GM19467 (cell line): Measurements from ENCODE around the gene AOPEP.

Experiments used
- ATAC-seq: cut with Tn5 transposase; IDR thresholded peaks from one replicate; pipeline ENCODE4 v1.9.1; 2021; ENCODE audit warnings: mild to moderate bottlenecking, moderate library complexity; ENCODE audit not compliant: unreplicated experiment

AOPEP gene

GRCh38 chr9:94891183-94891582 is 164.7 kb downstream of the AOPEP start:
- ATAC-seq: no peak

- no peak for ATAC-seq
These were observed 166.2 kb downstream of the AOPEP start for GRCh38 chr9:94892675-94893074.

DNA sequence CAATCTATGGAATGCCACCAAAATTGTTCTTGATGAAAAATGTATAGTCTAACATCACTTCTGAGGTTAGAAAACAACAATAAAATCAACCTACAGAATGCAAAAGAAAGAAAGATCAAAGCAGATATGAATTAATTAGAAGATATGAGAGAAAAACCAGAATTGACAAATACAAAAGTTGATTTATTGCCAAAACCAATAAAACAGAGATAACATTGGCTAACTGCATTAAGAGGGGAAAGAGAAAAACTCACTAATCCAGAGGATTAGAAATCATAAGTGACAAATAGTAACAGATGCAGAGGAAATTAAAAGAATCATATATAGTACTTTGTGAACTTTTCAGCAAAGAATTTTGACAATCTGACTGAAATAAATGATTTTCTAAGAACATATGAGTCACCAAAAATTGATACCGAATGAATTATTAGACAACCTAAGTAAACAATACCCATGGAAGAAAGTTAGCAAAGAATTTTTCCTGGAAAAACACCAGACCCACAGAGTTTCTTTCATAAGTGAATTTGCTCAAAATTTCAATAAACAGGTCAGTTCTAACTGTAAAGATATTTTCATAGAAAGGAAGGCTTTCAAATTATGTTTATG is 167.7 kb downstream of the AOPEP start:
- ATAC-seq: no peak

DNA sequence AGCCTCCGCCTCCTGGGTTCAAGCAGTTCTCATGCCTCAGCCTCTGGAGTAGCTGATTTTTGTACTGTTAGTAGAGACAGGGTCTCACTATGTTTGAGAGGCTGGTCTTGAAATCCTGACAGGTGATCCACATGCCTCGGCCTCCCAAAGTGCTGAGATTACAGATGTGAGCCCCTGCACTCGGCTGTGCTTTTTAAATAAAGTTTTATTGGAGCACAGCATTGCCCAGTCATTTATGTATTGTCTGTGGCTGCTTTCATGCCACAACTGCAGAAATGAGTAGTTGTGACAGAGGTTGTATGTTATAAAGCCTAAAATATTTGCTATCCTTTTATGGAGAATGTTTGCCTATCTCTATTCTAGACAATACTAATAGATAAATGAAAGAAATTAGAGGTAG is 169.2 kb downstream of the AOPEP start:
- no peak for ATAC-seq

GRCh38 chr9:94896512-94896911 is 170.0 kb downstream of the AOPEP start:
- no peak for ATAC-seq

GRCh38 chr9:94899464-94900221 is 173.1 kb downstream of the AOPEP start:
- no peak for ATAC-seq

DNA sequence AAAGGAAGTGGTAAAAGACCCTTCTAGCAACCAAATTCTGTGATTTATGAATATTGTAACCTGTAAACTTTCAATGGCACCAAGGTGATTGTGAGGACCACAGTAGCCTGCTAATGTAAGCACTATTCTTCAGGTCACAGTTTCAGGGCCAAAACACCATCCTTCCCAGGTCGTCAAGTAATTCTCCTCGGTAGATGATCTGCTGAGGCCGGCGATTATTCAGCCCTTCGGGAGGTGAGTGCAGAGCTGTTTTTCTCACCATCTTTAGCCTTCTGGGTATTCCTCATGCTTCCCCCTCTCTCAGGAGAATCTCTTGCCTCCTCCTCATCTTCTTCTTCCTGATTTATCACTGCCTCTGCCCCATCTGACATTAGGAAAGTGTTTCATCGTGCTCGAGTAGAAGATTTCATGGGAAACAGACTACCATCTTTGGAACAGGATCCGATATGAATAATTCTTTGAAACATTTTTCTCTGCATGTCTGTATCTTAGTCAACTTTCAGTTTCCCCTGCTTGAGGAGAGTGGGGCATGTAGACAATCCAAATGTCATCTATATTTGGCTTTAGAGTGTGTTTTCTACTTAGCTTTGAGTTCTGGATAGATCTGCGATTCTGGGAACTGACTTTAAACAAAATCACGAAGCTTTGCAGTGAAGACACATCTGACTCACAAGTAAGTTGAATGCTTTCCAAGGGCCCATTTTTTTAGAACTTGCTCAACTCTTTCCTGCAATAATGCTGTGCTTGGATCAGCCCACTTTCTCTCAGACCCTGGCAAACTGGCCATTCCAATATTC is 173.9 kb downstream of the AOPEP start:
- no peak for ATAC-seq

- ATAC-seq: no peak
These were observed 174.5 kb downstream of the AOPEP start for GRCh38 chr9:94901019-94901363.

DNA sequence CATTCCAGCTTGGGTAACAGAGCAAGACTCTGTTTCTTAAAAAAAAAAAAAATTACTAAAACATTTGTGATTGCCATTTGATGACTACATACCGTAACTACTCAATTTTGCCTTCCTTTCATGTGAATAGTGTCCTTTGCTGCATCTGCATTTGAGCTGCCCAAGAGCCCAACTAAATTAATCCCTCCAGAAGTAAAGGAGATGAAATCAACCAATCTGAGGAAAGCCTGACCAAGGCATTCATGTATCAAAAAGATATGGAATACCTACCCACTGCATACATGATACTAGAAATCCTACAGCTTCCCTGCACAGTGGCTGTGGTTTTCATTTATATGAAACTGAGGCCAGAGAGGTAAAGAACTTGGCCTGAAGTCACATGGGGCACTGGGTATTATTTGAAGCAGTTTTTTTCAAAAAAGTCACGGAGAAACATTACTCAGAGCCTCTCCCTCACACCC is 177.5 kb downstream of the AOPEP start:
- no peak for ATAC-seq

GRCh38 chr9:94904806-94905205 is 178.3 kb downstream of the AOPEP start:
- no peak for ATAC-seq

DNA sequence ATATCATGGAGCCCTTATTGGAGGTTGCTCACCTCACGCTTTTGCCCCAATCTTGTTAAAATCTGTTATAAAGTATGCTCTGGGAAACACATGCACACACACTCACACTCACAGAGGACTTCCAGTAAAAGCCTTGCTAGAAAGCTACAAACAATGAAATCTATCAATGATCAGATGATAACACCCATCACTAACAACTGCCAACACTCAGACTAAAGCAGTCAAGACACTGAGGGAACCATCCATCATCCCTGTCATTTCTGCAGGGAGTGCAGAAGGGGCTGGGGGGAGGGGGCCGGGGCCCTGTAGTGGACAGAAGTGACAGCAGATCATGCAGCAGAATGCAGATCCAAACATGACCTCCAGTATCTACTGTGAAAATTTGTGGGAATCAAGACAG is 179.1 kb downstream of the AOPEP start:
- no peak for ATAC-seq

GRCh38 chr9:94906181-94906580 is 179.7 kb downstream of the AOPEP start:
- no peak for ATAC-seq

DNA sequence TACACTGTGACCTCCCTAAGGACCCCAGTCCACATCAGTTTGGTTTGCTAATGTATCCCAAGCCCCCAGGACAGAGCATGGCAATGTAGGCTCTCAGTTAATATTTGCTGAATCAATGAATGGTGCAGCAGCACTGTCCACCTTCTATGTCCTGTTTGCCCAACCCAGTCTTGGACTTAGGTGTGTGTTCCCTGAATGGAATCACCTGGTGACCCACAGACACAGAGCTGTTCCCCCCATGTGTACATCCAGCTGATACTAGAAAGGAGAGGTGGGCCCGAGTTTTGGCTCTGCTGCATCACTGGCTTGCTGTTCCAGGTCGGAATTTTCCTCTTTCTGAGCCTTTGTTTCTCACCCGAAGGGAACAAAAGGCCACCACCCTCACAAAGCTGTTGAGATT is 180.2 kb downstream of the AOPEP start:
- ATAC-seq: no peak

DNA sequence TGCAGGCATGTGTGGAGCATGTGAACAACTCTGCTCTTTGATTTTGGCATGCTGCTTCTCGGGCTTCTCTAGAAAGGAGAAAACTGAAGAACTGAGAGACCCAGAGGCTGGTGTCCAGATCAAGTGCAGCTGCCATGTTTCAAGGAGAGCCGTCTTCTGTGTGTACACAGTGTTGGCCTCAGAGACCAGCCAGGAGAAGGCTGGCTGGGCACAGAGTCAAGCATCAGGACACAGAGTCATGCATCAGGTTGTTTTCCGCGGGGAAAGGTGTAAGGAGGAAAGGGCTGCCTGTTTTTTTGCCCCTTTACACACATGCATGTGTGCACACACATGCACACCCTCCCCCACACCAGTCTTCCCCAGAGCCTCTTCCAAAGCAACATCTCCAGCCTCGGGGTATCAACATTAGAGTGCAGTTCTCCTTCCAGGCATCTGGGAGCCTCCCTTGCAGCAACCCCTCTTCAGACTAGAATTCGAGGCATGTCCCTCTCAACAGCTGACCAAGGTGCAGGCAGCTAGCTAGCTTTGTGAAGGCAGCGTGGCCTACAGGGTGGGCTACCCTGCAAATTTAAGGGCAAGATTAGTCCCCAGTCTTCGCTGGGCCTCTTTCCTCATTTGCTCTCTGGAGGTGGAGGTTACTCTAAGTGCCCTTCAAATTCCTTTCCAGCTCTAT is 180.9 kb downstream of the AOPEP start:
- no peak for ATAC-seq

GRCh38 chr9:94908011-94908563 is 181.6 kb downstream of the AOPEP start:
- no peak for ATAC-seq

DNA sequence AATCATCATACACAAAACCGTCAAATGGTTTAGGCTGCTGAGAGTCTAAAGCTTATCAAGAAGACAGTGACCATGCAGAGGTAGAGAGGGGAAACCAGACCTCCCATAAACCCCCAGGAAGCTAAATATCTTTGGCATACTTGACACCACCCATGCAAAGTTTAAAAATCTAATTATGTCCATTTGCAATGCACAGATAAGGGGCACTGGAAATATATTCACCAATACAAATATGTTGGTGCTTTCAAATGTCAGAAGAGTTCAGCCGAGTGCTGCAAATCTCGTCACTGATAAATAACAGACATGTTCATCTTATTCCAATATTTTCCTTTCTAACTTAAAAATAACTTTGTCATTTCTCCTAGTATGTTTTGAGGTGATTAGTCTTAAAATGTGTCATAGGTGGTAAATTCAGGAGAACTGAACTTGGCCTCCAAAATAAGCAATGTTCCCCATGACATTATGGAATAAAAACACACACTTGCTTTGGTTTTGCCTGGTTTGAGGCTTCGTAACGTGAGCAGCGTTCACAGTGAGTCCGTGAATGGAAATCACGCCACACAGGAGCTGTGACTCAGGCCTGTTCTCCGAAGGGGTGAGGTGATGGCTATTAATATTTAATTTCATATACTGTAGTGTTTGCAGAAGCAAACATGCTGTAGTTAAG is 182.2 kb downstream of the AOPEP start:
- no peak for ATAC-seq

DNA sequence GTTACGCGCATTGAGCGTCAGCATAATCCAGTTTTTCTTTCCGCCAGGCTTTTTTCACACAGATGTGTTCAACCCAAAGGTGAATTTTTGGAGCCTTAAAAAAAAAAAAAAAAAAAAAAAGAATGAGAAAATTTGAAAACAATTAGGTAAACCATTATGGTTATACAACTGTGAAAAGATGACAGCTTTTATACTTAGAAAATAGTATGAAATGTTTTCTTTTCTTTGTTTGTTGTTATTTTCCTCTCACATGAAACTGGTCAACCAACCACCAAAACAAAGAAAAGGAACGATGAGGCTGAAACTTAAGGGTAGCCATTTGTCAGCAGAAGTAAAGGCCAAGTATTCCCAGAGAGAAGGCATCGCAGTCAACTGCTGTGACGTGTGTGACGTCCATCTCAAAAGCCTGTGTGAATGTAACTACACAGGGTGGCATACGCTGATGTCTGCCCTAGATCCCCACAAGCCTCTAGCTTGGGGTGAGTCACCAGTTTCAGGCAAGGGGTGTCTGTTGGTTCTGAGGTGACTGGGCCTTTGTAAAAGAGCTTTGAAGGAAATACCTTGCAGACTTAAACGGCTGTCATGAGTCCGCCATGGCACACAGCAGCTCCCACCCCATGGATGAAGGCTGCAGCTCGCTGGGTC is 182.9 kb downstream of the AOPEP start:
- no peak for ATAC-seq

DNA sequence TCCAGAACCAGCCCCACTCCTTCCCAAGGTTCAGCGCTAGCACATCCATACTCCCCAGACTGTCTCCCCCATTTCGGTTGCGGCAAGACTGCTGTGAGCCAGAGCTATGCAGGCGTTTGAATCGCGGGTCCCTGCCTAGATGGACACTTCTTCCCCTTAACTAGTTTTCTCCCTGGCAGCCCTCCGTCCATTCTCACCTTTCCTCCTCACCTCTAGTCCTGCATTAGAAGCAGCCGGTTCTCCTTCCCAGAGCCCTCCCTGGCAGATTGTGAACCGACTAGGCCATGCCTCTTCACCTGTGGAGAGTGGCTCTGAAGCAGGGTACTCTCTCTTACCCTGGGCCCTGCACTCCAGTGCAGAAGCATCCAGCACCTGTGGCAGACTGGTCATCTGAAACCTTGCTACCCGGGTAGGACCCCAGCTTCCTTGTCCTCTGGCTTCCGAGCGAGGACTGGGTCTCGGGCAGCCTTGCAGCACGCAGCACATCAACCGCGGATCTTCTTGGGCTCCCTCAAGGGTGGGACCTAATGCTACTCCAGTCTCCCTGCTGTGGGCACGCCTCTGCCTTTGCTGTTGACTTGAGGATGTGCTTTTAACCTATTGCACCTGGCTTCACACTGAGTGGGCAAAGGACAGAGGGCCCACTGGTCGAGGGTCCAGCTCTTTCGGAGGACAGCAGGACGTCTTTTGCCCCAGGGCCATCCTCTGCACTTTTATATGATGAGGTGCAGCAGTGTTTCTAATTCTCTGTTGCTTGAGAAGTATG is 183.6 kb downstream of the AOPEP start:
- ATAC-seq: no peak

- ATAC-seq: no peak
These were observed 184.7 kb downstream of the AOPEP start for GRCh38 chr9:94911211-94911610.
